NCI-H748 (cell line): Measurements from ENCODE around the gene PAX3.
A peak's percentile ranks its signal among the peaks of the same experiment; 100 is the strongest.

Source experiments
- DNase-seq: peaks from one replicate; lab custom pipeline; 2025; ENCODE audit not compliant: unreplicated experiment; lab: John Stamatoyannopoulos, UW

The PAX3 gene

GRCh38 chr2:222310747-222311318 lies 12.0 kb upstream of the PAX3 start:
- no peak for DNase-seq

GRCh38 chr2:222309766-222310165 lies 11.0 kb upstream of the PAX3 start:
- DNase-seq = no peak

GRCh38 chr2:222309361-222309760 lies 10.6 kb upstream of the PAX3 start:
- no peak for DNase-seq

- DNase-seq = no peak
Measured at GRCh38 chr2:222307978-222308730, 9.4 kb upstream of the PAX3 start.

GRCh38 chr2:222307143-222307756 lies 8.5 kb upstream of the PAX3 start:
- peak; percentile 73 for DNase-seq

- DNase-seq = peak; percentile 42
Measured at GRCh38 chr2:222306393-222307142, 7.8 kb upstream of the PAX3 start.

GRCh38 chr2:222305516-222306392 lies 7.0 kb upstream of the PAX3 start:
- peak; percentile 80 for DNase-seq

- DNase-seq = peak; percentile 57
Measured at GRCh38 chr2:222304737-222305515, 6.1 kb upstream of the PAX3 start.

- DNase-seq = no peak
Measured at GRCh38 chr2:222303828-222304736, 5.3 kb upstream of the PAX3 start.

GRCh38 chr2:222303045-222303827 lies 4.4 kb upstream of the PAX3 start:
- DNase-seq = no peak

- no peak for DNase-seq
Measured at GRCh38 chr2:222302178-222303018, 3.6 kb upstream of the PAX3 start.

GRCh38 chr2:222301796-222302118 lies 3.0 kb upstream of the PAX3 start:
- no peak for DNase-seq

GRCh38 chr2:222301053-222301795 lies 2.4 kb upstream of the PAX3 start:
- DNase-seq = no peak

GRCh38 chr2:222300726-222301052 lies 1.9 kb upstream of the PAX3 start:
- DNase-seq = no peak

GRCh38 chr2:222299906-222300725 lies 1.3 kb upstream of the PAX3 start:
- DNase-seq = peak; percentile 21

GRCh38 chr2:222298001-222298310 lies 842 bp downstream of the PAX3 start:
- DNase-seq = no peak
